ENCODE measurements around the gene PRKCA.

GRCh38 chr17:66775271-66775670 is 472.9 kb downstream of the PRKCA start:
- TF ChIP-seq POLR2A (IDR thresholded peaks at IDR 0.05; ENCODE audit: low read length) (no peak), GATA1 (IDR thresholded peaks at IDR 0.05; ENCODE audit: low read depth, low read length) (no peak)

Data from erythroblast (primary cell).